ENCODE results near the gene NCAM1.

DNA sequence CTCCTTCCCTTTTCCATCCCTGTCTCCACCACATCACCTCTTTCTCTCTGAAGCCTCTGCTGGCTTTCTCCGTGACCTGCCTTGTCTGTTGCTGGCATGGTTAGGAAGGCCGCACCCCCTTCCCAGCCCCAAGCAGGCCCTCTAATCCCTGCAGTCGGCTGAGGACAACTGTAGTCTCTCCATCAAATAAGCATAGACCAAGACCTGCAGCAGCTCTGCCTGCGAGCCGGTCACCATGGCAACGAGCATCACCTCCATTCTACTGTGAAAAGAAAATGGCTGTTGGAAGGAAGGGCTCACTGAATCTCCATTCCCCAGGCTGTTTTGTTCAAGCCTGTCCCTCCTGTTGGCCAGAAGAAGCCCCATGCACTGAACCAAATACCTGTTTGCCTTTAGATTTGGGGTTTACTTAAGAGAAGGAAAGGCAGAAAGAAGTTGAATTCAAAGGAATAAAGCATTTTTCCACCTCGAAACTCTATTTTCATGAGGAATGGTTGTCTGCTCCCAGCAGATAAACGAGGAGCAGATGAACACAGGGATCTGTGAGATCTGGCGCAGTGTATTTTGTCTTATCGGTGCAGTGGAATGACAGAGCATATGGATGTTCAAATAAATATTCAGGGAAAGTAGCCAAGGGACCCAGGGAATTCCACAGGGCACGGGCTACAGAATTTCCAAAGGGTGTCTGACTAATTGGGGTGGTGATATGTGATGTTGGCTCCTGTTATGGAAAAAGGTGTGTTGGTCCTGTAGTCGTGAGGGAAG lies 240.0 kb downstream of the NCAM1 start:
- no peak for TF ChIP-seq CTCF (conservative IDR thresholded peaks at IDR 0.05; ENCODE audit: low read depth, low read length)
- TF ChIP-seq EZH2 (IDR thresholded peaks at IDR 0.05; ENCODE audit: borderline replicate concordance, low read depth, low read length, poor library complexity, severe bottlenecking) = no peak
